ENCODE results near the gene ZBTB7C. TPM values are rescaled to one million over a fixed set of nuclear protein-coding genes. Genes with fewer than 3 reads are reported as not detected.
"Not testable (repeated sequence)": the region's sequence is repeated elsewhere in the genome, so short reads cannot be mapped to it uniquely, and the experiment has no call there.

The ZBTB7C gene
- total RNA-seq, 2 donors from 2014 or later: 1.3 to 2.3 TPM

- no peaks in the 10 kb centered on the region for H3K9me3 ChIP-seq
These were observed 36.4 kb upstream of the ZBTB7C start for GRCh38 chr18:48445540-48445939.

GRCh38 chr18:48442761-48443160, 33.6 kb upstream of the ZBTB7C start:
- WGBS, 2 donors: 80 to 84% methylated on average over 2 of the region's 2 CpGs
- no peak overlapping the region for H3K27ac ChIP-seq
- intact Hi-C loops (cut with DNase I): loop anchor here (10.0 kb wide), 1 partner anchor 668 kb away; no protein-coding TSS in a partner anchor
- TF ChIP-seq CTCF (IDR thresholded peaks at IDR 0.05) (no peak), POLR2A (IDR thresholded peaks at IDR 0.05) (no peak)
- DNase-seq: no peak
- H3K4me1 ChIP-seq: peaks cover 6% of the 10 kb centered on the region
- ATAC-seq: no peak
- no peak overlapping the region for H3K4me3 ChIP-seq
- H3K9me3 ChIP-seq: no peaks in the 10 kb centered on the region
- no peaks in the 10 kb centered on the region for H3K36me3 ChIP-seq (replicated peaks in 1 of 2; ENCODE audit: insufficient read depth in 1 of 2, low read depth in 2 of 2)
- no peaks in the 10 kb centered on the region for H3K27me3 ChIP-seq

More at GRCh38 chr18:48445540-48445939, 36.4 kb upstream of the ZBTB7C start:
- 91 to 92% methylated on average over 3 of the region's 3 CpGs for WGBS, 2 donors
- Histone ChIP-seq H3K36me3 (replicated peaks in 1 of 2; ENCODE audit: insufficient read depth in 1 of 2, low read depth in 2 of 2) (no peaks in the 10 kb centered on the region), H3K4me1 (peaks cover 6% of the 10 kb centered on the region), H3K27ac (no peak overlapping the region), H3K4me3 (no peak overlapping the region), H3K27me3 (no peaks in the 10 kb centered on the region)
- intact Hi-C loops (cut with DNase I): loop anchor here (5.0 to 10.0 kb wide), 2 partner anchors 418 to 671 kb away; no protein-coding TSS in a partner anchor
- TF ChIP-seq POLR2A (IDR thresholded peaks at IDR 0.05): no peak
- peak; percentile 58 to 81 (median 70) for TF ChIP-seq CTCF (IDR thresholded peaks at IDR 0.05)
- peak; percentile 68 for ATAC-seq
- DNase-seq: peak; percentile 71 to 83 (median 80)

GRCh38 chr18:48441405-48441881, 32.3 kb upstream of the ZBTB7C start:
- Histone ChIP-seq H3K27ac (no peak overlapping the region), H3K36me3 (replicated peaks in 1 of 2; ENCODE audit: insufficient read depth in 1 of 2, low read depth in 2 of 2) (no peaks in the 10 kb centered on the region), H3K4me3 (no peak overlapping the region), H3K9me3 (no peaks in the 10 kb centered on the region), H3K27me3 (no peaks in the 10 kb centered on the region), H3K4me1 (peaks cover 1% of the 10 kb centered on the region)
- WGBS, 2 donors: 23 to 38% methylated on average over 3 to 16 of the region's 16 CpGs
- ATAC-seq: peak; percentile 10
- TF ChIP-seq POLR2A (IDR thresholded peaks at IDR 0.05): no peak
- no peak for TF ChIP-seq CTCF (IDR thresholded peaks at IDR 0.05)
- intact Hi-C loops (cut with DNase I): loop anchor here (10.0 kb wide), 1 partner anchor 667 kb away; no protein-coding TSS in a partner anchor
- no peak for DNase-seq

GRCh38 chr18:48440924-48441323, 31.7 kb upstream of the ZBTB7C start:
- no peaks in the 10 kb centered on the region for H3K27me3 ChIP-seq
- WGBS, 2 donors: 63 to 78% methylated on average over 9 of the region's 9 CpGs
- DNase-seq (no peak), ATAC-seq (no peak)
- no peaks in the 10 kb centered on the region for H3K9me3 ChIP-seq
- H3K4me1 ChIP-seq: no peaks in the 10 kb centered on the region
- H3K27ac ChIP-seq: no peak overlapping the region
- intact Hi-C loops (cut with DNase I): loop anchor here (10.0 kb wide), 1 partner anchor 666 kb away; no protein-coding TSS in a partner anchor
- no peak overlapping the region for H3K4me3 ChIP-seq
- no peaks in the 10 kb centered on the region for H3K36me3 ChIP-seq (replicated peaks in 1 of 2; ENCODE audit: insufficient read depth in 1 of 2, low read depth in 2 of 2)
- TF ChIP-seq CTCF (IDR thresholded peaks at IDR 0.05): no peak
- TF ChIP-seq POLR2A (IDR thresholded peaks at IDR 0.05): no peak

GRCh38 chr18:48436907-48437306, 27.7 kb upstream of the ZBTB7C start:
- no peak for TF ChIP-seq CTCF (IDR thresholded peaks at IDR 0.05)
- TF ChIP-seq POLR2A (IDR thresholded peaks at IDR 0.05): no peak

GRCh38 chr18:48434382-48434781, 25.2 kb upstream of the ZBTB7C start:
- DNase-seq; H3K27ac ChIP-seq; H3K4me3 ChIP-seq; H3K4me1 ChIP-seq; H3K9me3 ChIP-seq; intact Hi-C loops (cut with DNase I); ATAC-seq; H3K27me3 ChIP-seq; H3K36me3 ChIP-seq (replicated peaks in 1 of 2; ENCODE audit: insufficient read depth in 1 of 2, low read depth in 2 of 2): not testable (repeated sequence)
- 87 to 88% methylated on average over 4 of the region's 4 CpGs for WGBS, 2 donors

More at GRCh38 chr18:48436907-48437306, 27.7 kb upstream of the ZBTB7C start:
- DNase-seq (no peak), ATAC-seq (no peak)
- Histone ChIP-seq H3K4me1 (no peaks in the 10 kb centered on the region), H3K9me3 (no peaks in the 10 kb centered on the region), H3K27me3 (no peaks in the 10 kb centered on the region), H3K4me3 (no peak overlapping the region), H3K27ac (no peak overlapping the region), H3K36me3 (replicated peaks in 1 of 2; ENCODE audit: insufficient read depth in 1 of 2, low read depth in 2 of 2) (no peaks in the 10 kb centered on the region)
- WGBS, 2 donors: 64% methylated on average over 3 of the region's 3 CpGs
- intact Hi-C loops (cut with DNase I): no loop called here

All from body of pancreas (tissue), 4 donors.